Measurements from ENCODE around the gene DUSP1. TPM values are rescaled to one million over a fixed set of nuclear protein-coding genes. Genes with fewer than 3 reads are reported as not detected.
A peak's percentile ranks its signal among the peaks of the same experiment; 100 is the strongest.

Gene DUSP1
- total RNA-seq, 1 experiment from 2014 or later, result 522 TPM

DNA sequence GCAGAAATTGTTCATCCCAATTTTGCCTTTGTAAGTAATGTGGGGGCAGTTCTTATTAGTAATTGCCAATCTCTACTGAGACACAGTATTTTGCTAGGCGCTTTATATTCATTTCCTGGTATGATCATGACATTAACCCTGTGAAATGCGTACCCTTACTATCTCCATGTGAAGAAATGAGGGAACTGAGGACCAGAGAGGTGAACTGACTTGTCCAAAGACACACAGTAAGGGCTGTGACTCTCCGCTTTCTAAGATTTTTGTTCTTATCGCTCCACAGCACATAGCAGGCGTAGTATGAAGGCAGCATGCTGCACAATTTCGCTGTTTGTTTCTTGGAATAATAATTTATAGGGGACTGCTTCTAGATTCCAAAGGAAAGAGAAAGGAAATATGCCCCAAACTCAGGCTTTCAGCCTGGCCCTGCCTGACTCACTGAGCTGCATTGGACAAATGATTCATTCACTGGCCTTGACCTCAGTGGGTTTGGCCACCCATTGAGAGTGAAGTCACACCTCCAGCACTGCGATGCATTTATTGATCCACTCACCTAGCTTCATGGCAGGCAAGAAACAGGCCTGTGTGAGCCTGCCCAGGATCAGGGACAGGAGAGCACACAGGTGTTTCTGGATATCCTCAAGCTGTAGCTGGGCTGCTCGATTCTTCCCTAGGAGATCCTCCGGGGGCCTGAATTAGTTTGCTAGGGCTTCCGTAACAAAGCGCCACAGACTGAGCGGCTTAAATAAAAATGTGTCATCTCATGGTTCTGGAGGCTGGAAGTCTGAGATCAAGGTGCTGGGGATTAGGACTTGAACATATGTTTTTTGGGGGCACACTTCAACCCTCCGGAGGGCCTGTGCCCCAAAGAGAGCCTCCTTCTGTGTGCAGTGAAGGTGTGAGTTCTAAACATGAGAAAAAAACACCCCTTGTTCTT is 7.2 kb upstream of the DUSP1 start:
- TSS peak; percentile 79 for BruUV-seq (replicated peaks)
- POLR2A ChIA-PET (ENCODE audit: unreplicated experiment), result interaction anchor here (0.6 to 0.7 kb wide), 3 partner anchors 13 to 552 kb away, joined by 3 to 10 read pairs (median 8); no protein-coding TSS in a partner anchor

DNA sequence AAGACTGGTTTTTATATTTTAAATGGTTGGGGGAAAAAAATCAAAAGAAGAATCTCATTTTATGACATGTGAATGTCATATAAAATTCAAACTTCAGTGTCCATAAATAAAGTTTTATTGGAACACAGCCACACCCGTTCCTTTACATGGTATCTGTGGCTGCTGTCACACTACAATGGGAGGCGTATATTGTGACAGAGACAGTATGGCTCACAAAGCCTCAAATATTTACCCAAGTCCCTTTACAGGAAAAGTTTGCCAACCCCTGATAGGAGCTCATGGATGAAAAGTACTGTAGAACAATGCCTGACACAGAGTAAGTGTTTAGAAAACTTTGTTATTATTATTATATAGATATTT is 5.2 kb upstream of the DUSP1 start:
- no TSS peak for BruUV-seq (replicated peaks)
- H2AFZ ChIP-seq (ENCODE audit: low read length), result no peak overlapping the region
- peak overlapping the region; percentile 95 for H3K27ac ChIP-seq (ENCODE audit: low read length)
- DNase-seq (peak; percentile 80), ATAC-seq (peak; percentile 10; the same call in 1 of the 2 replicates)
- CTCF ChIA-PET, result no interaction called here
- POLR2A ChIA-PET (ENCODE audit: unreplicated experiment), result interaction anchor here (0.6 kb wide), 2 partner anchors 15 to 83 kb away, joined by 3 to 4 read pairs; no protein-coding TSS in a partner anchor
- peak overlapping the region; percentile 60 for H3K9ac ChIP-seq (ENCODE audit: low read length)
- H3F3A ChIP-seq (ENCODE audit: low read length, unreplicated experiment), result peaks cover 3% of the 10 kb centered on the region
- H3K4me2 ChIP-seq (ENCODE audit: low read length), result peak overlapping the region; percentile 9; the same call in 1 of the 2 replicates
- TF ChIP-seq EZH2 (IDR thresholded peaks at IDR 0.05; ENCODE audit: low read length, unreplicated experiment) (no peak), EZH2phosphoT487 (IDR thresholded peaks at IDR 0.05; ENCODE audit: borderline replicate concordance, low read length) (no peak)
- TF ChIP-seq, protein P1, sequence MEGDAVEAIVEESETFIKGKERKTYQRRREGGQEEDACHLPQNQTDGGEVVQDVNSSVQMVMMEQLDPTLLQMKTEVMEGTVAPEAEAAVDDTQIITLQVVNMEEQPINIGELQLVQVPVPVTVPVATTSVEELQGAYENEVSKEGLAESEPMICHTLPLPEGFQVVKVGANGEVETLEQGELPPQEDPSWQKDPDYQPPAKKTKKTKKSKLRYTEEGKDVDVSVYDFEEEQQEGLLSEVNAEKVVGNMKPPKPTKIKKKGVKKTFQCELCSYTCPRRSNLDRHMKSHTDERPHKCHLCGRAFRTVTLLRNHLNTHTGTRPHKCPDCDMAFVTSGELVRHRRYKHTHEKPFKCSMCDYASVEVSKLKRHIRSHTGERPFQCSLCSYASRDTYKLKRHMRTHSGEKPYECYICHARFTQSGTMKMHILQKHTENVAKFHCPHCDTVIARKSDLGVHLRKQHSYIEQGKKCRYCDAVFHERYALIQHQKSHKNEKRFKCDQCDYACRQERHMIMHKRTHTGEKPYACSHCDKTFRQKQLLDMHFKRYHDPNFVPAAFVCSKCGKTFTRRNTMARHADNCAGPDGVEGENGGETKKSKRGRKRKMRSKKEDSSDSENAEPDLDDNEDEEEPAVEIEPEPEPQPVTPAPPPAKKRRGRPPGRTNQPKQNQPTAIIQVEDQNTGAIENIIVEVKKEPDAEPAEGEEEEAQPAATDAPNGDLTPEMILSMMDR (conservative IDR thresholded peaks at IDR 0.05; ENCODE audit: low read depth, low read length), result no peak
- no peaks in the 10 kb centered on the region for H3K9me3 ChIP-seq (ENCODE audit: low read length)
- no peak overlapping the region for H3K4me3 ChIP-seq (ENCODE audit: low read length)
- no peaks in the 10 kb centered on the region for H3K9me2 ChIP-seq (replicated peaks; ENCODE audit: low read length)
- no peaks in the 10 kb centered on the region for H4K20me1 ChIP-seq (ENCODE audit: low read length)
- no peaks in the 10 kb centered on the region for H3K27me3 ChIP-seq (ENCODE audit: low read length)
- intact Hi-C loops (cut with micrococcal nuclease), result loop anchor here (10.0 kb wide), 1 partner anchor 679 kb away; no protein-coding TSS in a partner anchor
- no peaks in the 10 kb centered on the region for H3K36me3 ChIP-seq (ENCODE audit: low read depth, low read length)
- peaks cover 60% of the 10 kb centered on the region for H3K4me1 ChIP-seq (ENCODE audit: insufficient read depth, low read length)
- H3K79me2 ChIP-seq (ENCODE audit: low read length), result no peaks in the 10 kb centered on the region

More for the DNA sequence above, 7.2 kb upstream of the DUSP1 start:
- peak overlapping the region; percentile 77 for H3K4me2 ChIP-seq (ENCODE audit: low read length)
- CTCF ChIA-PET, result interaction anchor here (0.7 kb wide), 1 partner anchor 51 kb away, joined by 4 read pairs; no protein-coding TSS in a partner anchor
- H3K36me3 ChIP-seq (ENCODE audit: low read depth, low read length), result no peaks in the 10 kb centered on the region
- peaks cover 64% of the 10 kb centered on the region for H3K4me1 ChIP-seq (ENCODE audit: insufficient read depth, low read length)
- no peaks in the 10 kb centered on the region for H4K20me1 ChIP-seq (ENCODE audit: low read length)
- peak; percentile 70 for ATAC-seq
- no peaks in the 10 kb centered on the region for H3K27me3 ChIP-seq (ENCODE audit: low read length)
- H3K27ac ChIP-seq (ENCODE audit: low read length), result peak overlapping the region; percentile 95
- H3K79me2 ChIP-seq (ENCODE audit: low read length), result no peaks in the 10 kb centered on the region
- H2AFZ ChIP-seq (ENCODE audit: low read length), result no peak overlapping the region
- H3K9me2 ChIP-seq (replicated peaks; ENCODE audit: low read length), result no peaks in the 10 kb centered on the region
- H3K9me3 ChIP-seq (ENCODE audit: low read length), result no peaks in the 10 kb centered on the region
- TF ChIP-seq EZH2phosphoT487 (IDR thresholded peaks at IDR 0.05; ENCODE audit: borderline replicate concordance, low read length), result no peak
- no peak for TF ChIP-seq EZH2 (IDR thresholded peaks at IDR 0.05; ENCODE audit: low read length, unreplicated experiment)
- TF ChIP-seq, protein P1 (conservative IDR thresholded peaks at IDR 0.05; ENCODE audit: low read depth, low read length), result no peak
- H3K4me3 ChIP-seq (ENCODE audit: low read length), result peak overlapping the region; percentile 50
- DNase-seq, result peak; percentile 92
- peaks cover 3% of the 10 kb centered on the region for H3F3A ChIP-seq (ENCODE audit: low read length, unreplicated experiment)
- intact Hi-C loops (cut with micrococcal nuclease), result loop anchor here (1.0 to 10.0 kb wide), 2 partner anchors 20 to 677 kb away; no protein-coding TSS in a partner anchor
- peak overlapping the region; percentile 89 for H3K9ac ChIP-seq (ENCODE audit: low read length)

Data from PC-3 (cell line).